Measurements from ENCODE around the gene CHCHD6. TPM values are rescaled to one million over a fixed set of nuclear protein-coding genes. Genes with fewer than 3 reads are reported as not detected.
A peak's percentile ranks its signal among the peaks of the same experiment; 100 is the strongest.

The CHCHD6 gene
- polyA plus RNA-seq (2013, experiment 1 of 2): 23.6 TPM
- 16.2 TPM for polyA plus RNA-seq (2013, experiment 2 of 2)

- Histone ChIP-seq H3K4me1 (ENCODE audit: control insufficient read depth, insufficient read depth, low read length, poor library complexity, severe bottlenecking) (peaks cover 3% of the 10 kb centered on the region), H3K27ac (ENCODE audit: low read depth, low read length, severe bottlenecking) (no peak within 1 kb of the TSS)
- 6 to 7% methylated on average over 50 to 54 of the region's 69 CpGs for WGBS, 2 experiments (ENCODE audit: insufficient coverage in 2 of 2)
Measured at GRCh38 chr3:126703512-126704493, at the start of gene CHCHD6. CHCHD6 (plus strand) TSS chr3:126704240; CDS start chr3:126704313, 73 bp downstream.

GRCh38 chr3:126654571-126655383 is 49.3 kb upstream of the CHCHD6 start, which contains the start of gene TXNRD3:
TXNRD3 (minus strand) TSS chr3:126655124.
- H3K4me1 ChIP-seq (ENCODE audit: control insufficient read depth, insufficient read depth, low read length, poor library complexity, severe bottlenecking): no peaks in the 10 kb centered on the region
- no peaks in the 10 kb centered on the region for H3K9me3 ChIP-seq (ENCODE audit: control insufficient read depth, low read length)
- peak within 1 kb of the TSS; percentile 47 for H3K4me3 ChIP-seq (ENCODE audit: extremely low read depth, insufficient read depth, low read length, poor library complexity, severe bottlenecking)
- H3K36me3 ChIP-seq (ENCODE audit: control insufficient read depth, insufficient read depth, low read length): no peaks in the 10 kb centered on the region
- H3K27ac ChIP-seq (ENCODE audit: low read depth, low read length, severe bottlenecking): no peak within 1 kb of the TSS
- 0% methylated on average over 38 to 76 of the region's 102 CpGs for WGBS, 2 experiments (ENCODE audit: insufficient coverage in 2 of 2)

More at GRCh38 chr3:126703512-126704493, at the start of gene CHCHD6:
- Histone ChIP-seq H3K36me3 (ENCODE audit: control insufficient read depth, insufficient read depth, low read length) (peaks cover 4% of the 10 kb centered on the region), H3K9me3 (ENCODE audit: control insufficient read depth, low read length) (no peaks in the 10 kb centered on the region), H3K4me3 (ENCODE audit: extremely low read depth, insufficient read depth, low read length, poor library complexity, severe bottlenecking) (peak within 1 kb of the TSS; percentile 90)

GRCh38 chr3:126655887-126656286 is 48.2 kb upstream of the CHCHD6 start:
- Histone ChIP-seq H3K36me3 (ENCODE audit: control insufficient read depth, insufficient read depth, low read length) (no peaks in the 10 kb centered on the region), H3K9me3 (ENCODE audit: control insufficient read depth, low read length) (no peaks in the 10 kb centered on the region), H3K4me1 (ENCODE audit: control insufficient read depth, insufficient read depth, low read length, poor library complexity, severe bottlenecking) (no peaks in the 10 kb centered on the region), H3K4me3 (ENCODE audit: extremely low read depth, insufficient read depth, low read length, poor library complexity, severe bottlenecking) (no peak overlapping the region), H3K27ac (ENCODE audit: low read depth, low read length, severe bottlenecking) (no peak overlapping the region)
- 92 to 95% methylated on average over 8 to 11 of the region's 11 CpGs for WGBS, 2 experiments (ENCODE audit: insufficient coverage in 2 of 2)

- Histone ChIP-seq H3K36me3 (ENCODE audit: control insufficient read depth, insufficient read depth, low read length) (no peaks in the 10 kb centered on the region), H3K4me1 (ENCODE audit: control insufficient read depth, insufficient read depth, low read length, poor library complexity, severe bottlenecking) (no peaks in the 10 kb centered on the region), H3K27ac (ENCODE audit: low read depth, low read length, severe bottlenecking) (no peak overlapping the region), H3K9me3 (ENCODE audit: control insufficient read depth, low read length) (no peaks in the 10 kb centered on the region), H3K4me3 (ENCODE audit: extremely low read depth, insufficient read depth, low read length, poor library complexity, severe bottlenecking) (no peak overlapping the region)
- WGBS, 2 experiments (ENCODE audit: insufficient coverage in 2 of 2): 89 to 97% methylated on average over 7 to 8 of the region's 8 CpGs
Measured at GRCh38 chr3:126656371-126657134, 47.5 kb upstream of the CHCHD6 start.

GRCh38 chr3:126657901-126658300 is 46.1 kb upstream of the CHCHD6 start:
- Histone ChIP-seq H3K27ac (ENCODE audit: low read depth, low read length, severe bottlenecking) (no peak overlapping the region), H3K36me3 (ENCODE audit: control insufficient read depth, insufficient read depth, low read length) (no peaks in the 10 kb centered on the region), H3K4me1 (ENCODE audit: control insufficient read depth, insufficient read depth, low read length, poor library complexity, severe bottlenecking) (no peaks in the 10 kb centered on the region), H3K9me3 (ENCODE audit: control insufficient read depth, low read length) (no peaks in the 10 kb centered on the region), H3K4me3 (ENCODE audit: extremely low read depth, insufficient read depth, low read length, poor library complexity, severe bottlenecking) (no peak overlapping the region)
- WGBS, 2 experiments (ENCODE audit: insufficient coverage in 2 of 2): 84 to 91% methylated on average over 2 of the region's 2 CpGs

GRCh38 chr3:126658584-126658983 is 45.5 kb upstream of the CHCHD6 start:
- Histone ChIP-seq H3K36me3 (ENCODE audit: control insufficient read depth, insufficient read depth, low read length) (no peaks in the 10 kb centered on the region), H3K4me3 (ENCODE audit: extremely low read depth, insufficient read depth, low read length, poor library complexity, severe bottlenecking) (no peak overlapping the region), H3K27ac (ENCODE audit: low read depth, low read length, severe bottlenecking) (no peak overlapping the region), H3K9me3 (ENCODE audit: control insufficient read depth, low read length) (no peaks in the 10 kb centered on the region), H3K4me1 (ENCODE audit: control insufficient read depth, insufficient read depth, low read length, poor library complexity, severe bottlenecking) (no peaks in the 10 kb centered on the region)
- WGBS, 2 experiments (ENCODE audit: insufficient coverage in 2 of 2): 100% methylated on average over 2 of the region's 3 CpGs; no CpG with 5 or more reads in 1 of the 2 experiments

GRCh38 chr3:126659915-126660886 is 43.8 kb upstream of the CHCHD6 start:
- Histone ChIP-seq H3K4me1 (ENCODE audit: control insufficient read depth, insufficient read depth, low read length, poor library complexity, severe bottlenecking) (no peaks in the 10 kb centered on the region), H3K4me3 (ENCODE audit: extremely low read depth, insufficient read depth, low read length, poor library complexity, severe bottlenecking) (no peak overlapping the region), H3K36me3 (ENCODE audit: control insufficient read depth, insufficient read depth, low read length) (no peaks in the 10 kb centered on the region), H3K27ac (ENCODE audit: low read depth, low read length, severe bottlenecking) (no peak overlapping the region), H3K9me3 (ENCODE audit: control insufficient read depth, low read length) (no peaks in the 10 kb centered on the region)
- WGBS, 2 experiments (ENCODE audit: insufficient coverage in 2 of 2): 54 to 62% methylated on average over 14 to 18 of the region's 19 CpGs

- H3K4me3 ChIP-seq (ENCODE audit: extremely low read depth, insufficient read depth, low read length, poor library complexity, severe bottlenecking): no peak overlapping the region
- no peak overlapping the region for H3K27ac ChIP-seq (ENCODE audit: low read depth, low read length, severe bottlenecking)
- no peaks in the 10 kb centered on the region for H3K36me3 ChIP-seq (ENCODE audit: control insufficient read depth, insufficient read depth, low read length)
- H3K9me3 ChIP-seq (ENCODE audit: control insufficient read depth, low read length): no peaks in the 10 kb centered on the region
- H3K4me1 ChIP-seq (ENCODE audit: control insufficient read depth, insufficient read depth, low read length, poor library complexity, severe bottlenecking): no peaks in the 10 kb centered on the region
- WGBS, 2 experiments (ENCODE audit: insufficient coverage in 2 of 2): 86 to 90% methylated on average over 7 to 8 of the region's 11 CpGs
Measured at GRCh38 chr3:126661532-126662364, 42.3 kb upstream of the CHCHD6 start.

- Histone ChIP-seq H3K4me1 (ENCODE audit: control insufficient read depth, insufficient read depth, low read length, poor library complexity, severe bottlenecking) (no peaks in the 10 kb centered on the region), H3K9me3 (ENCODE audit: control insufficient read depth, low read length) (no peaks in the 10 kb centered on the region), H3K4me3 (ENCODE audit: extremely low read depth, insufficient read depth, low read length, poor library complexity, severe bottlenecking) (no peak overlapping the region), H3K36me3 (ENCODE audit: control insufficient read depth, insufficient read depth, low read length) (no peaks in the 10 kb centered on the region), H3K27ac (ENCODE audit: low read depth, low read length, severe bottlenecking) (no peak overlapping the region)
- whole genome bisulfite sequencing, 2 experiments (ENCODE audit: insufficient coverage in 2 of 2): 75 to 89% methylated on average over 3 to 4 of the region's 4 CpGs
Measured at GRCh38 chr3:126663257-126663656, 40.8 kb upstream of the CHCHD6 start.
